Right kidney (tissue), 1 donor: ENCODE data around the gene AK2.
"Not testable (repeated sequence)": the region's sequence is repeated elsewhere in the genome, so short reads cannot be mapped to it uniquely, and the experiment has no call there.

Experiments
- DNase-seq: peaks from one replicate; pipeline ENCODE4 v3.0.0-alpha.2; 2016

Gene AK2

DNA sequence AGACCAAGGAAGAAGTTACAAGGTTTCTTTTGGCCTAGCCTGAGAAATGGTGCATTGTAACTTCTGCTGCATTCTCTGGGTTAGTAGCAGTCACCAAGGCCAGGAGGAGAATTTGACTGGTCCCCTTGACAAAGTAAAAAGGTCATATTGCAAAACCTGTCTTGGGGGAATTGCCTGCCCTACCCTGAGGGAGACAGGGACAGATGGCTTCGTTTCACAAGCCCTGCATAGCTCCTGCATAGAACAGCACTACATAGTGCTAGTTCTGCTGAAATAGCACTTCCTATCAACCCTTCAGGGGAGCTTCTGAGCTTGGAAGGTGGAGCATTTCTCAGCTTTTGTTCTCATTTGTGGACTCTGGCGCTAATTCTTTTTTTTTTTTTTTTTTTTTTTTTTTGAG, 20.4 kb upstream of the AK2 start:
- no peak for DNase-seq

DNA sequence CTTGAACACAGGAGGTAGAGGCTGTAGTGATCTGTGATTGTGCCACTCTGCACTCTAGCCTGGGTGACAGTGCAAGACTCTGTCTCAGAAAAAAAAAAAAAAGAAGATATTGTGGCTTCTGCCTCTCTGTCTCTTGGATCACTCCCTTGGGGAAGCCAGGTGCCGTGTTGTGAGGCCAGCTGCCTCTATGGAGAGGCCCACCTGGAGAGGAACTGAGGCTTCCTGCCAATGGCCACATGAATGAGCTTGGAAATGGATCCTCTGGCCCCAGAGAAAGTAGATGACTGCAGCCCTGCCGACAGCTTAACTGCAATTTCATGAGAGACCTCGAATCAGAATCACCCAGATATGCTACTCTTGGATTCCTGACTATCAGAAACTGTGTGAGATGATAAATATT, 19.7 kb upstream of the AK2 start:
- DNase-seq, result no peak

DNA sequence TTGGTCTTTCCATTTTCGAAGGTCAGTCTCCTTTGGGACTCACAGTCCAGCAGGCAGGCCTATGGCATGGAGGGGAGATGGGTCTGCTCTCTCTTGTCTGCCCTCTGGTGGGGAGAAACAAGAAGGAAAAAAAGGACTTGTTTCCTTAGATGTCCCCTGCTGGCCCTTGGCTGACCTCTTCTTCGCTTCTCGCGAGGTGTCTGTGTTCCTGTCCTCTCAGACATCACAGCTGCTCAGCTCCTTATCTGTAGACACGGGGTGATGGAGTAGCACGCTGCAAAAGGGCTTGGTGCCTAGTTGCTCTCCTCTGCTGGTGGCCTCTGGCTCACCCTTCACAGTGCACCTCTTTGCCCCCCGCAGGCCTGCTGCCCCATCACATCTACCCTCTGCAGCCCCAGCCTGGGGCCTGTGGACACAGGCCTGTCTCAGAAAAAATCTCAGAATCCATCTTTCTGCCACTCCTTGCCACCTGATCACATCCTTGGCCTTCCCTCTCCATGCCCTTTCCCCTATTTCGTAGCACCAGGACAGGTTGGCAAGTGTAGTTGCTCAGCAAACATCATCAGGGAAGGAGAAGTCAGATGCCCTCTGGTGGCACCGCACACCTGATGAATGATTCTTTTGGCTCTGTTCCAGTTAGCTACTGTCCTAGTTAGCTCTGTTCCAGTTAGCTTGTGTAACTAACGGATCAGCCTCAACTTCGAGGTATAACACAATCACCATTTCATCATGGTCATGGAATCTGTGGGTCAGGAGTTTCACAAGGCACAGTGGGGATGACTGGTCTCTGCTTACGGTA, 18.7 kb upstream of the AK2 start:
- DNase-seq, result peak; percentile 51

DNA sequence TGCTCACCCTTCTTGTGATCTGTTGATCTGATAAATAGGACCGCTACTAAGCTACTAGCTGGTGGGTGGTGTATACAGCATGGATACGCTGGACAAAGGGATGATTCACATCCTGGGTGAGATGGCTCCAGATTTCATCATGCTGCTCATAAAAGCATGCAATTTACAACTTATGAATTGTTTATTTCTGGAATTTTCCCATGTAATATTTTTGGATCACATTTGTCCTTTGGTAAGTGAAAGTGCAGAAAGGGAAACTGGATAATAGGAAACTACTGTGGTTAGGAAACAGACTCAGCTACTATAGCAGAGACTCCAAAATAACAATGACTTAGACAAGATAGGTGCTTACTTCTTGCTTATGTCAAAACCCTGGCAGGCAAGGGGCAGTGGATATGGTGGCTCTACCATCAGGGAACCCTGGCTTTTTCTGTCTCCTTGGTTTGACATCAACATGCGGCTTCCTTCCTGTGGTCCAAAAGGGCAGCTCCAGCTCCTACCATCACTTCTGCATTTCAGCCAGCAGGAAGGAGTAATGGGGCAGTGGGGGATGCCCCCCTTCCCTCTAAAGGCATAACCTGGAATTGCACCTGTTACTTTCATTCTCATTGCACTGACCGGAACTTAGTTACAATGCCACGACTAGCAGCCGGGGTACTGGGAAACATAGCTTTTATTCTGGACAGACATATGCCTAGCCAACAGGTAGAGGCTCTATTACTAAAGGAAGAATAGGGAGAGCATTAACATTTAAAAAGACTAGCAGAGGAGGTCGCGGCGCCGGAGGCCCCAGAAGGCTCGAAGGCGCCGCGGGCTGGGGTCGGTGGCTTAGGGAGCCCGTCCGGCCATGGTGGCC, 13.8 kb upstream of the AK2 start:
- DNase-seq, result no peak

DNA sequence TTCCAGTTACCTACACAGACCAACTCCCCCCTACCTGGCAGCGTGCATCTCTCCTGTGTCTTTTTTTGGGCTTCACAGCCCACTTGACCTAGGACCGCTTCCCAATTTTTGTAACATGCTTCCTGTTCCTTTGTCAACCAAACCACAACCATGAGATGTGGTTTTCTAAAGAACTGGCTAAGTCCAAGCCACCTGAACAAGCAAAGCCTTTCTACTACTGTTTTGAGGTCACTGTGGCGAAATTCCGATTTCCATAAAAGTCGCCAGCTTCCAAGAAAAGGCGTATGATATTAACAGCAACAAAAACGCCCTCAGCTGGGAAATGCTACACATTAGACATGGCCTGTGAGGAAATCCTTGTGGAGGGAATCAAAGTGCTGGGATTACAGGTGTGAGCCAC, 12.7 kb upstream of the AK2 start:
- DNase-seq, result no peak

DNA sequence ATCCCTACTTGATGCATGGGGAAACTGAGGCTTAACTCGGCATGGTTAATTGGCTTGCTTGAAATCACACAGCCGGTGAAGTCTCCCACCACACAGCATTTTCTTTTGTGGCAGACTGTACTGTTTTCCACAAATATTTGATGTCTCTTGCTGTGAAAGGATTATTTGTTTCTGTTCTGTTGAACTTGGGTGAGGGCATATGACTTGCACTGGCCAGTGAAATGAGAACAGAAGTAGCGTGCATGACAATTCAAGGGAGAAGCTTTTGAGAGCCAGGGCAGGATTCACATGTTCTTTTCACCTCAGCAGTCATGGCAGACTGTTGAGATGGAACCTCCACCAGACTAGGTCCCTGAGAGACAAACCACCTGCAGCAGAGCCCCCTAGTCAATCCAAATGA, 11.7 kb upstream of the AK2 start:
- DNase-seq, result no peak

DNA sequence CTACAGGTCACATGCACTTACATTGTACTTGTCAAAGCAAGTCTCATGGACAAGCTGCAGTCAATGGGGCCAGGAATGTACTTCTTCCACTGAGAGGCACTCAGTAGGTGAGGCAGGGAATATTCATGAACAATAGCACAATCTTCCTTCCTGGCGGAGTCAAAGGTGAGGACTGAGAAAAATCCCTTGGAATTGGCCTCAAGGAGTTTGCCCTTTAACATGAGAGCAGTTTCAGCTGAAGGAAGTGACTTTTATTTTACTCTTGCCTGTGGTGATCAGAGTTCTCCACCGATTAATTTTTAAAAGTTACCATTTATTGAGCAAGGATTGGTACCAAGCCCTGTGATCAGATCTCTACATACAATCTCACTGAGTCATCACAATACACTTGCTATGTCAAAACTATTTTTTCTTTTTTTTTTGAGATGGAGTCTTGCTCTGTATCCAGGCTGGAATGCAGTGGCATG, 11.2 kb upstream of the AK2 start:
- DNase-seq, result no peak

DNA sequence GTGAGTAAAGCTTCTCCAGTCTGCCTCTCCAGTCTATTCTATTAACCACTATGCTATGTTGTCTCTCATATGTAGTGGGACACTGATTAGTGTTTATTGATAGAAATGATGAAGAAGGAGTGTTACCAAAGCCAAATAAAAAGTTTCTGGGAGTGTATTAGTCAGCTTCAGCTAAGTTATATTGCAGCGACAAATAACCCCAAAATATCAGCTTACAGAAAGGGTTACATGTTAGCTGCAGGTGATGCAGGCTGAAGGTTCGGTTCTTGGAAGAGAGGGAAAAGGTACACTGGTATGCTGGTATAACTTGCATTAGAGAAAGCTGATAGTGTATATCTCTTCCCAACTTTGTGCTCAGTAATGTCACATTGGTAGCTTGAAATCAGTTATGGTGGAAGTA, 10.6 kb upstream of the AK2 start:
- DNase-seq, result no peak

DNA sequence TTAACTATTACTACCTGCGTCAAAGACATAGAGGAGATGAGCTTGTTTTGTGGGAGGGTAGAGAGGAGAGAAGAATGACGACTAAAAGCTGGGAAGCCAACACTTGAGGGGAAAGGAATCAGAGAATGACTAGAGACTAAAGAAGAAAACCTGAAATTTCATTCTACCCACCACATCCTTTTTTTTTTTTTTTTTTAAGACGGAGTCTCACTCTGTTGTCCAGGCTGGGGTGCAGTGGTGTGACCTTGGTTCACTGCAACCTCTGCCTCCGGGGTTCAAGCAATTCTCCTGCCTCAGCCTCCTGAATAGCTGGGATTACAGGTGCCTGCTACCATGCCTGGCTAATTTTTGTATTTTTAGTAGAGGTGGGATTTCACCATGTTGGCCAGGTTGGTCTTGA, 9.6 kb upstream of the AK2 start:
- DNase-seq, result not testable (repeated sequence)

DNA sequence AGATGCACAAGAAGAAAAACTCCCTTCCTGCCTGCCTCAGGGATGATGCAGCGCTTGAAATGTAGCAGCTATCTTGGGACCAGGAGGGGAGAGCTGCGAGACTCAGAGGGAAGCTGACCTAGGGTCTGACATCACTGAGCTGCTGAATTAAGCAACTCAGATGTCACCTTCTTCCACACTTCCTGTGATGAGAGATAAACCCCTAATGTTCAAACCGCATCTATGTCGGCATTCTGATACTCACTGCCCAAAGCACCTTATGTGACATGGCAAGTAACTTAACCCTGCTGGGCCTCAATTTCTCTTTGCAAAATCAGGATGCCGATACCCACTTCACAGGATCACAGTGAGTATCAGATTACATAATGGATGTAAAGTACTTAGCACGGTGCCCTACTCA, 9.1 kb upstream of the AK2 start:
- DNase-seq, result no peak

DNA sequence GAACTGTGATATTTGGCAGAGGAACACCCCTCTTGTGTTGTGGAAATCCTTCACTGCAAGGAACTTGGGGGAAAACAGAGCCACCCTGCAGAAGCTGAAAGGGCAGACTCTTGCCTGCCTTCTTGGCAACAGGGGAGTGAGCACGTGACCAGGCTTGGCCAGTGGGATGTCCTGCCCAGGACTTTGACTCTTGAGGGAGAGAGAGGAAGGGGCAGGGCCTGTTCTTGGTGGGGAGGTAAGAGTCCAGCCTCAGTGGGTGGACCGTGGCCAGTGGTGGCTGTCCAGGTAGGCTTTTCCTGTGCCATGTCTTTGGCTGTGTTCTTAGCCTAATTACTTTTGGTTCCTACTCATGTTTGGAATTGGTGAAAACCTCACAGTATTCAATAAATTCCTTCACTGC, 8.6 kb upstream of the AK2 start:
- no peak for DNase-seq

DNA sequence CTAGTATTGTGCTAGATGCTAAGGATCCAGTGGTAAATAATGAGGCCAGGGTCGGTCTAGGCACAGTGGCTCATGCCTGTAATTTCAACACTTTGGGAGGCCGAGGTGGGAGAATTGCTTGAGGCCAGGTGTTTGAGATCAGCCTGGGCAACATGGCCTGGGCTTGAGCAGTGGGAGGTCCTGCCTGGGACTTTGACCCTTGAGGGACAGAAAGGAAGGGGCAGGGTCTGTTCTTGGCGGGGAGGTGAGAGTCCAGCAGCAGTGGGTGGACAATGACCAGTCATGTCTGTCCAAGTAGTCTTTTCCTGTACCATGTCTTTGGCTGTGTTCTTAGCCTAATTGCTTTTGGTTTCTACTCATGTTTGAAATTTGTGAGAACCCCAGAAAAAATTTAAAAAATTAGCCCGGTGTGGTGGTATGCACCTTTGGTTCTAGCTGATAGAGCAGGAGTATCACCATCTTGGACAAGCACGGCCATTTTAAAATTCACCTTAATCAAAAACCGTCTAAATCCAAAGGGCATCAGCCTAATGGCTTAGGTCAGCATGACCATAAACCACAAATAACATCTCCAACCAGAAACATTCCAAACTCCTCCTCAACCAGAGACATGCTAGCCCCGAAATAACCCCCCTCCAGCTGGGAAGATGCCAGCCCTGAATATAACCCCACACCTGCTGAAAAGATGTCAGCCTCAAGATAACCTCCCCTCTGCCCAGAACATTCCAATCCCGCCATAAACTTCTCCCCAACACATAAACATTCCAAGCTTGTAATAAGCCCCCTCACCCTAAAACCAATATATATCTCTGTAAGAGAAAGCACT, 6.8 kb upstream of the AK2 start:
- DNase-seq, result no peak

DNA sequence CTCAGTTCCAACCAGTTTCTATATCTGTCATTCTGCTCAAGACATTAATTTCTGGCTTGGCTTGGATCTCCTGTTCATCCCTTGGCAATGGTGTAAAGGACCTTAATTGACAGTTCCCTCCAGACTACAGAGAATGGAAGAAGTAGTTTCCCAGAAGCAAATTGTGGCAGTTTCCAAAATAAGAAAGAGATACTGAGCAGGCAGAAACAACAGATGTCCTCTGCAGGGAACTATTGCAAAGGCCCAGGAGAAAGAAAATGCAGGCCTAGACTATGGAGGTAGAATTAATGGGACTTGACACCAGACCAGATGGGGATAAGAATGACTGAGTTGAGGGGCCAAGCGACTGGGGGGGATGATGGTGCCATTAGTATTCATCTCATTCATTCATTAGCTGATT, 6.1 kb upstream of the AK2 start:
- no peak for DNase-seq

DNA sequence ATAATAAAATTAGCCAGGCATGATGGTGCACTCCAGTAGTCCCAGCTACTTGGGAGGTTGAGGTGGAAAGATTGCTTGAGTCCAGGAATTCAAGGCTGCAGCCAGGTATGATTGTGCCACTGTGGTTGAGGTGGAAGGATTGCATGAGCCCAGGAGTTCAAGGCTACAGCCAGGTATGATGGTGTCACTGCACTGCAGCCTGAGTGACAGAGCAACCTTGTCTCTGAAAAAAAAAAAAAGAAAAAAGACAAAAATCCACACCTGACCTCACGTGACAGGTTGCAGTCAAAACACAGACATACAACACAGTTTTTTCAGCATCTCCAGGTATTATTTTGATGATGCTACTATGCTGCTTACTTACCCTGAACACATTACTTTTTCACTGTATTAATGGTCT, 4.3 kb upstream of the AK2 start:
- no peak for DNase-seq

DNA sequence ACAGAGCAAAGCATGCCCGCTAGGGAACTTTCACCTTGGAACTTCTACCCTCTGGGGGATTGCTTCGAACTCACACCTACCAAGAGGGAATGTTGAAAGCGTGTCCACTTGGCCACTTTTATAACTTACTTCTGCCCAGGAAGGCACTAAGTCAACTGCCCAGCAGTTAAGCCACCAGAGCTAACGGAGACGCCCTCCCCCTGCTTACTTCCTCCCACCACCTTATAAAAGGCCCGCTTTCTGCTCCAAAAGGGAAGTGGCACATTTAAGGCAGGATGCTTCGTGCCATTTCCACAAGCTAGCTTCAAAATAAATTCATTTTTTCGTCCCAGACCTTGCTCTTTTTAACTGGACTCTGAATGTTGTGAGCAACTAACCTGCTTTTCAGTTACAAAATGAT, 3.2 kb upstream of the AK2 start:
- no peak for DNase-seq

DNA sequence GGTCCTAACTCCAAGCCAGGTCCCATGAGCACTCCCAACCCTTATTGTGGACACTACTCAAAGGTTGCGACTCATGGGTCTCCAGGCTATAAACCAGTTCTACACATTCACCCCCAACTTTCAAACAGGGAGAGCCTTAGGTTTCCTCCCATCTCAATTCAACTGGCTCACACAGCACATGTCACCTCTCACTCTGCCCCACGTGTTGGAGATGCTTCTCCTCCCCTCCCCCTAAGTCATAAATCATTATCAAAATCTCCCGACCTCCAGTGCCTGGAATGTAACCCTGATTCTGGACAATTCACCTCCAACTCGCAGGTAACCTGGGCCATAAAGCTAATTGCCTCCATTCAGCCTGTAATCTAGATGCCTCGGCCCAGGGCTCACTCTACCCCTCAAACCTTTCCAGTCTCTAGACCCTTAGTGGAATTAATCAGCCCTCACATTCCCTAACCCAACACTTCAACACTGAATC, 595 bp downstream of the AK2 start:
- DNase-seq, result no peak

DNA sequence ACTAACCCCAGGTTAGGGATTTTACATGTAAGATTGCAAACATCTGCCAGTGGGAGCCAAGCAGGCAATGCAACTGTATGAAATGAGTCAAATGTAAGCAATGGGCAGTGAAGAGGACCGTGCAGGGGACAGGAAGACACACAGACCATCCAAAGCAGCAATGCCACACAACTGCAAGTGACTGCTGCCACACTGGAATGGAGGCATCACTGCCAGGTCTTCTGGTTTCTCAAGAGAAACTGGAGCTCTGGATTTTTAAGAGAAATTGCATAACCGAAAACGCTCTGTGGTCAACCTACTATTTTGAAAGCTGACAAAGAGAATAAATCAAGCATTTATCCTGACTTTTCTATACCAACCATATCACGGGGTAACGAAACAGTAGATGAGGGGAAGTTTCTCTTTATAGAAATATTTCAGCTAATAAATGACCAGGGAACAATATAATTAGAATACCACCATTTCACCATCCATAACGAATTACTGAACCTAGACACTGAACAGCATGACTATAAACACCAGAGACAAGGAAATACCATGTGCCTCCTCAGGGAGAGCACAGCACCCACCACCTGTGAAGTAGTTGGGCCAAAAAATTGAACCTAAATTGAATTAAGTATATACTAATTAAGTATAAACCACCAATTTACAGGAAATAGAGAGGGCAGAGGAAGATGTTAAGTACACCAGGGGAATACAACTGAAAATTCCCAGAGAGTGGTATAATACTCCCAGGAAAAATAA, 4.4 kb downstream of the AK2 start:
- DNase-seq, result no peak

DNA sequence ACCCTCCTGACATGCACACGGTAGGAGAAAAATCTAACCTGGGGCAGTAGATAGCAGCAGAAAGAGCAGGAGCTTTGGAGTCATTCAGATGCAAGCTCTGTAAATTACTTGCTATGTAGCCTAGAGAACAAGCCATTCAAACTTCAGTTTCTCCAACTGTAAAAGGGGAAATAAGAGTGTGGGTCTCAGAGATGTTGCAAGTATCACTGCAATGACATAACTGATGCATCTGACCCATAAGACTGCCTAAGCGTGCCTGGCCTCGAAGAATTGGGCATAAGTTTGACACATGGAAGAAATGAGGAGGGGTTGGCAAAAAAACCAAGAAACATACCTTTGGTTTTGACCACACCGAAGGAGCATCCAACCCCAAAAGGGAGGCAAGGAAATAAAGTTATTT, 5.2 kb downstream of the AK2 start:
- no peak for DNase-seq

DNA sequence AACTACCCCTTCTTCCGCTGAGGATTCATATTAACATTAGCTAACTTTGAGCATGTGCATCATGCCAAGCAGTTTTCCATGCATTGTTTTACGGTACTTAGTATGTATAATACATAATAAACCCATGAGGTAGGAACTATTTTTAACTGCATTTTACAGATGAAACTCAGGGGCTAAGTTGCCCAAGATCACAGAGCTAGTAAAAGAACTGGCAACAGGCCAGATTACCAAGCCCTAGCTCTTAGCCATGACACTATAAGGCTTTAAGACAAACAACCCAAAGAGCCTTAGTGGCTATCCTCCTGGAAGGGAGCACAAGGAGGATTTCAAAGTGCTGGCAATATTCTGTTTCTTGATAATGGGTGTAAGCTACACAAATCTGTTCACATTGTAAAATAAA, 6.1 kb downstream of the AK2 start:
- no peak for DNase-seq

DNA sequence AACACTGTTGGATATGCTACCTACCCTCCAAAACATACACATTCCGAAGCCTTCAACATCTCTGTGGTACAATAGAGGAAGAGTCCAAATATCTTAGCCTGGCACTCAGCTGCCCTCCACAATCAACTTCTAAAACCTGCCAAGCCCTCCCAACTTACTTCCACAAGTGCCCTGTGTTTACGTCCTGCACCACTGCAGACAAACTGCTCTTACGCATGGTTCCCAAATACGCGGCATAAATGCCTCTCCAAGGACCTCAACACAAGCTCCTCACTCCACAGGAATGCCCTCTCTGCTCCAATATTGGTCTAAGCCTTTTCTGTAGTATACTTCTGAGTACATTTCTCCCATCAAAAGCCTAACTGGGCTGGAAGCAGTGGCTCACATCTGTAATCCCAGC, 6.8 kb downstream of the AK2 start:
- DNase-seq, result no peak

DNA sequence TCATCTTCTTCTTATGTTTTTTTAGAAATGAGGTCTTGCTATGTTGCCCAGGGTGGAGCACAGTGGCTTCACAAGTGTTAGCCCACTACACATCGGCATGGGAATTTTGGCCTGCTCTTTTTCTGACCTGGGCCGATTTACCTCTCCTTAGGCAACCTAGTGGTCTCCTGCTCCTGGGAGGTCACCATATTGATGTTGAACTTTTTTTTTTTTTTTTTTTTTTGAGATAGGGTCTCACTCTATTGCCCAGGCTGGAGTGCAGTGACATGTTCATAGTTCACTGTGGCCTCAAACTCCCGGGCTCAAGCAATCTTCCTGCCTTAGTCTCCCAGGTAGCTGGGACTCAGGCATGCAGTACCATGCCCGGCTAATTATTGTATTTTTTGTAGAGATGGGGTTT, 7.5 kb downstream of the AK2 start:
- DNase-seq, result no peak

DNA sequence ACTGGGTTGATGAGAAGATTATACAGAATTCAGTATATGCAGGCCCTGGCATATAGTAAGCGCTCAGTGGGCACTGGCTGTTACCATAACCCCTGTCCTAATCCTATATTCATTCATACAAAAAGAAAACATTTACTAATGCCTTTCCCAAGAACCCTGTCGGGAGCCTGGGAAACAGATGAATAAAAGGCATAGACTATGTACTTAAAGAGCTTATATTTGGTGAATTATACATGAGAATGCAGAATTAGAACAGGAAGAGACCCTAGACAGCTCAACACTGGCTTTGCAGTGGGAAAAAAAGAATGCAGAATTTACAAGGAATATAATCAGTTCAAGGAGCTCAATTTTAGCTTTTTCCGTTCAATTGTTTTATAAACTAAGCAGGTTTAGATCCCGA, 10.9 kb downstream of the AK2 start:
- DNase-seq, result no peak
